ENCODE data around the gene TMEM39B.

- TF ChIP-seq POLR2AphosphoS5 (IDR thresholded peaks at IDR 0.05) (no peak), CTCF (IDR thresholded peaks at IDR 0.05) (no peak), POLR2A (IDR thresholded peaks at IDR 0.05) (no peak)
Measured at GRCh38 chr1:32071758-32072621, 749 bp upstream of the TMEM39B start.

Measured in gastroesophageal sphincter (tissue), 3 donors.